Gastrocnemius medialis (tissue), 4 donors: ENCODE data around the gene PBX1. TPM values are rescaled to one million over a fixed set of nuclear protein-coding genes. Genes with fewer than 3 reads are reported as not detected.

ENCODE experiments used
- ATAC-seq, 2 donors: fragments of 150-250 bp; one replicate each; pipeline ENCODE4 v1.9.1; 2016
- DNase-seq, 2 donors: peaks; one replicate each; pipeline ENCODE4 v3.0.0-alpha.2; 2019
- H3K27ac ChIP-seq, 4 donors: fragments of 200-600 bp; sonication (generic); 1 replicate in 1 of 4; 2 replicates in 3 of 4; pipeline ENCODE4 v1.5.1; 2016 to 2018; ENCODE audit warnings: mild to moderate bottlenecking in 2 of 4, moderate library complexity in 1 of 4
- H3K27me3 ChIP-seq, 3 donors: fragments of 200-600 bp; sonication (generic) in 2 of 3; 1 replicate in 1 of 3; 2 replicates in 2 of 3; pipeline versions ENCODE4 v1.5.1 to v1.6.0; 2016 to 2019; ENCODE audit warnings: mild to moderate bottlenecking in 1 of 3, moderate library complexity in 1 of 3
- H3K36me3 ChIP-seq, 2 donors: fragments of 200-600 bp; sonication (generic) in 1 of 2; one replicate each; pipeline ENCODE4 v1.5.1; 2017 to 2018
- H3K4me1 ChIP-seq, 2 donors: fragments of 200-600 bp; sonication (generic) in 1 of 2; one replicate each; pipeline ENCODE4 v1.5.1; 2016 to 2017; ENCODE audit warnings: mild to moderate bottlenecking in 2 of 2
- H3K4me3 ChIP-seq, 4 donors: fragments of 200-600 bp; sonication (generic) in 3 of 4; 1 replicate in 1 of 4; 2 replicates in 3 of 4; pipeline ENCODE4 v1.5.1; 2016 to 2019; ENCODE audit warnings: mild to moderate bottlenecking in 2 of 4
- H3K9me3 ChIP-seq, 3 donors: fragments of 200-600 bp; sonication (generic) in 2 of 3; 1 replicate in 1 of 3; 2 replicates in 2 of 3; pipeline ENCODE4 v1.5.1; 2016 to 2019
- CTCF ChIP-seq, 5 experiments: fragments of 450-650 bp in 3 of 5; fragments of 200-600 bp in 2 of 5; sonication (generic) in 2 of 5; IDR thresholded peaks in 4 of 5; conservative IDR thresholded peaks in 1 of 5; 1 replicate in 4 of 5; 2 replicates in 1 of 5; pipeline ENCODE4 v1.5.1; 2016 to 2019; ENCODE audit warnings: antibody characterized with exemption in 5 of 5, mild to moderate bottlenecking in 3 of 5, moderate library complexity in 3 of 5
- POLR2A ChIP-seq, 2 donors: fragments of 450-650 bp; IDR thresholded peaks; one replicate each; pipeline ENCODE4 v1.6.1; 2017; ENCODE audit warnings: antibody characterized with exemption in 2 of 2, mild to moderate bottlenecking in 2 of 2, moderate library complexity in 2 of 2
- in situ Hi-C, 4 donors: fragments of 200-750 bp; cut with MboI; loops; one replicate each; pipeline versions ENCODE4 v1.15.0 to v1.8.0; 2017; ENCODE audit warnings: low sequenced_read_pairs in 4 of 4
- intact Hi-C: fragments of 100-400 bp; cut with DNase I; formaldehyde crosslinking; loops from one replicate; pipeline ENCODE4 v1.15.1; 2023; ENCODE audit warnings: low total_unique reads
- total RNA-seq, 4 donors: library from RNA; depleted of rRNA; stranded (reverse); fragments of >200 nt; gene quantifications; one replicate each; pipeline versions ENCODE4 v1.1.0 to v1.2.3, GENCODE V29; 2016

The PBX1 gene
- total RNA-seq, 4 donors from 2014 or later = 21.7 to 36.5 (median 29.0) TPM

- intact Hi-C loops = no loop called here
These were observed 101.8 kb downstream of the PBX1 start for GRCh38 chr1:164660775-164661174.

GRCh38 chr1:164662462-164662861 is 103.5 kb downstream of the PBX1 start:
- no peaks in the 10 kb centered on the region for H3K36me3 ChIP-seq
- no peaks in the 10 kb centered on the region for H3K9me3 ChIP-seq
- ATAC-seq (no peak), DNase-seq (no peak)
- in situ Hi-C loops (loop anchor here in 1 of 4 donors (10.0 kb wide), 1 partner anchor 58 kb away; no protein-coding TSS in a partner anchor), intact Hi-C loops (no loop called here)
- no peak overlapping the region for H3K27ac ChIP-seq
- no peaks in the 10 kb centered on the region for H3K27me3 ChIP-seq
- no peak overlapping the region for H3K4me3 ChIP-seq
- peaks cover 37 to 58% of the 10 kb centered on the region in 2 donors for H3K4me1 ChIP-seq
- TF ChIP-seq POLR2A (IDR thresholded peaks at IDR 0.05) (no peak), CTCF (IDR thresholded peaks at IDR 0.05 in 4 of 5, conservative IDR thresholded peaks at IDR 0.05 in 1 of 5) (no peak)

More at GRCh38 chr1:164660775-164661174, 101.8 kb downstream of the PBX1 start:
- Histone ChIP-seq H3K27ac (peak overlapping the region; percentile 74 to 84 (median 83)), H3K9me3 (no peaks in the 10 kb centered on the region), H3K27me3 (no peaks in the 10 kb centered on the region), H3K4me3 (no peak overlapping the region), H3K36me3 (no peaks in the 10 kb centered on the region), H3K4me1 (peaks cover 31 to 48% of the 10 kb centered on the region in 2 donors)
- DNase-seq (no peak), ATAC-seq (no peak)
- TF ChIP-seq CTCF (IDR thresholded peaks at IDR 0.05 in 4 of 5, conservative IDR thresholded peaks at IDR 0.05 in 1 of 5) (no peak), POLR2A (IDR thresholded peaks at IDR 0.05) (no peak)
- in situ Hi-C loops = loop anchor here in 1 of 4 donors (10.0 kb wide), 1 partner anchor 56 kb away; no protein-coding TSS in a partner anchor

- DNase-seq = no peak
- in situ Hi-C loops = loop anchor here in 1 of 4 donors (10.0 kb wide), 1 partner anchor 58 kb away; no protein-coding TSS in a partner anchor
- Histone ChIP-seq H3K4me1 (peaks cover 37 to 59% of the 10 kb centered on the region in 2 donors), H3K27me3 (no peaks in the 10 kb centered on the region), H3K4me3 (no peak overlapping the region), H3K36me3 (no peaks in the 10 kb centered on the region), H3K9me3 (no peaks in the 10 kb centered on the region), H3K27ac (no peak overlapping the region)
- no peak for TF ChIP-seq POLR2A (IDR thresholded peaks at IDR 0.05)
- TF ChIP-seq CTCF (IDR thresholded peaks at IDR 0.05 in 4 of 5, conservative IDR thresholded peaks at IDR 0.05 in 1 of 5) = no peak
- intact Hi-C loops = no loop called here
- ATAC-seq = no peak
These were observed 104.0 kb downstream of the PBX1 start for GRCh38 chr1:164662955-164663354.

GRCh38 chr1:164664127-164664526 is 105.1 kb downstream of the PBX1 start:
- Histone ChIP-seq H3K4me3 (no peak overlapping the region), H3K27ac (peak overlapping the region in 1 of 4 donors; percentile 8), H3K27me3 (no peaks in the 10 kb centered on the region), H3K4me1 (peaks cover 31 to 52% of the 10 kb centered on the region in 2 donors), H3K36me3 (no peaks in the 10 kb centered on the region), H3K9me3 (no peaks in the 10 kb centered on the region)
- no peak for DNase-seq
- in situ Hi-C loops (loop anchor here in 1 of 4 donors (10.0 kb wide), 1 partner anchor 59 kb away; no protein-coding TSS in a partner anchor), intact Hi-C loops (no loop called here)
- TF ChIP-seq POLR2A (IDR thresholded peaks at IDR 0.05) (no peak), CTCF (IDR thresholded peaks at IDR 0.05 in 4 of 5, conservative IDR thresholded peaks at IDR 0.05 in 1 of 5) (no peak)
- ATAC-seq = no peak
